GM04504 (cell line): ENCODE data around the gene TSPAN18.

Experiments used
- DNase-seq: peaks from one replicate; pipeline ENCODE4 v3.0.0-alpha.2; 2012; ENCODE audit warnings: low read depth

The TSPAN18 gene

GRCh38 chr11:44797051-44797450 lies 70.3 kb downstream of the TSPAN18 start:
- DNase-seq: no peak

GRCh38 chr11:44797886-44798606 lies 71.3 kb downstream of the TSPAN18 start:
- no peak for DNase-seq

DNA sequence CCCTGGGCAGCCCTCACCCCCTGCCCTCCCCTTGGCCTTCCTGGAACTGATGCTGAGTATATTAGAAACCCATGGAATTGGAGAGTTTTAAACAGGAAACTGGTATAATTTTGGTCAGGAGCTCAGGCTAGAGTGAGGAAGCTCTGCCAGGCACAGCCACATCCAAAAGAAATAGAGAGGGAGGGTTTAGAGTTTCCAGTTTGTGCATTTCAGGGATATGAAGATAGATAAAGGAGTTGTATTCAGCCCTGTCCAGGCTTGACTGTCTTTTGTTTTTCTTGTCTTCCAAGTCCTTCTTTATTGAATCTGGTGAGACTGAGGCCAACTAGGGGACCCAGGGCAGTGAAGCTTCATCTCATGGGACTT lies 71.8 kb downstream of the TSPAN18 start:
- no peak for DNase-seq

DNA sequence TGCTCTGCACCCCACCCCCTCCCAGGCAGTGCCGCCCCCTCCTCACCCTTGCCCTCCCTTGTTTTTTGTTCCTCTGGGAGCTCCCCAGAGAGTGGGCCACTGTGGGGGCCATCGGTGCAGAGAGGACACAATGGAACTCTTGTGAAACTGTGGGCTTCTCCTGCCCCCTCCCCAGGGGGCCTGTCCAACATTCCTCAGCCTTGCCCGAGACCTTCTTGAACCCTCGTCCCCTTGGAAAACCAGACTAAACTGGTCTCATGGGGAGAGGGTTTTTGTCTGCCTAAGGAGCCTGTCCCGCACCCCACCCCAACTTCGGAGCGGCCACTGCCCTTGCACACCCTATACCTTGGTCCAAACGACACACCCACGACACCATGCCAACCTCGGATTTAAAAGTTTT lies 72.2 kb downstream of the TSPAN18 start:
- no peak for DNase-seq

GRCh38 chr11:44802347-44802746 lies 75.6 kb downstream of the TSPAN18 start:
- DNase-seq: no peak

DNA sequence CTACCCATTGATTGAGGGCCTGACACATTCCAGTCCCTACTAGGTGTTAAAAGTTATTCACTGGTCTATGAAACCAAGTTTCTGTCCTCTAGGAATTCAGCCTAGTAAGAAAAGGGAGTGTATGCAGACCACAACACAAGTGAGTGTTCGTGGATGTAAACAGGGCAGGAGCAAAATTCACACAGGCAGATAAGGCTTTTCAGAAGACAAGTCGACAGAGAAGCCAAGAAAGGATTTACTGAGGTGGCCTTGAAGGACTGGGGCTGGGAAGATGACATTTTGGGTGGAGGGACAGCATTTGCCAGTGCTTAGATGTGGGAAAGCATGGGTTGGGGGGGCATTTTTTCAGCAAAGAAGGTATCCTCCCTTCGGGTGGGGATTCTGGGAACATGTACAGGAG lies 76.2 kb downstream of the TSPAN18 start:
- no peak for DNase-seq

GRCh38 chr11:44804449-44805437 lies 78.0 kb downstream of the TSPAN18 start:
- DNase-seq: no peak

GRCh38 chr11:44805596-44805995 lies 78.8 kb downstream of the TSPAN18 start:
- no peak for DNase-seq

DNA sequence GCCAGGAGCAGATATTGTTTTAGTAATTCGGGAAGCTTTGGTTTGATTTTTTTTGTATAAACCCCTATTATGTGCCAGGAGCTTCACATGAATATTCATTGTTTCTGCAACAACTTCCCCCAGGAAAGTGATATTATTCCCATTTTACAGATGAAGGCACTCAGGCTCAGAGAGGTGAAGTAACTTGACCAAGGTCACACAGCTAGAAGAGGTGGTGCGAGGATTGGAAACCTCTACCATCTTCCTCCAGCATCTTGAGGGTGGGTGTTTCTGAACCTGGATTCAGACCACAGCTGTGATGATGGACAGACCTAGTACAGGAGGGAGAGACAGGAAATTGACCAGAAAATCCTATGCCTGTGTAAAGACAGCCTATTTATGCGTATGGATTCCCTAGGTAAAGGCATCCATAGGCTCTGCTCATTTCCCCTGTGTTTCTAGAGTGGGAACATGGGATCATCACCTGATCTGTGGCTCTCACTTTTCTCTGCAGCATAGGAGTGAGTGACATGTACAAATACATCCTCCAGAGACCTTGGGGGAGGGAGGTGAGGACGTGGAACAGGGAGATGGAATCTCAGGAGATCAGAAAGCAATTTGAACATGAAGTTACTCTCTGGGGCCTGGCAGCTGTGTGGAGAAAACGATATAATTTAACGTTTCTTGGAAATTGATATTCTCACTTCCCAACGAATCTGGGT lies 81.4 kb downstream of the TSPAN18 start:
- DNase-seq: no peak

- no peak for DNase-seq
Observed at GRCh38 chr11:44809283-44809682, 82.5 kb downstream of the TSPAN18 start.

- DNase-seq: no peak
Observed at GRCh38 chr11:44811841-44812448, 85.2 kb downstream of the TSPAN18 start.

- no peak for DNase-seq
Observed at GRCh38 chr11:44812971-44813370, 86.2 kb downstream of the TSPAN18 start.

DNA sequence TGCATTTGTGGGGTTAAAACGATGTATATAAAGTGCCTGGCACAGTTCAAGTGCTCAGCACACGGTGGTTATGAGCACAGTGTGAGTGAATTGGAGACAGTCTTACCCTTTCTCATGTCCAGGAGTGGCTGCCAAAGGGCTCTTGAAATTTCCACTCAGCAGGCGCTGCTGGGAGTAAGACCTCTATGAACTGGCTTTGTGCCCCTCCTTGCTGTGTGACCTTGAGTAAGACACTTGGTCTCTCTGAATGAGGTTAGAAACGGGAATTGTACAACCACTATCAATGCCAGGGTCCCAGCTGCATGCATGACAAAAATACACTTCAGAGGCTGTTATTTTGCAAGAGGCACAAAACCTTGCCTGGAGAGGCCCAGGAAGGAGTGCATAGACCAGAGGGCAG lies 86.6 kb downstream of the TSPAN18 start:
- no peak for DNase-seq

DNA sequence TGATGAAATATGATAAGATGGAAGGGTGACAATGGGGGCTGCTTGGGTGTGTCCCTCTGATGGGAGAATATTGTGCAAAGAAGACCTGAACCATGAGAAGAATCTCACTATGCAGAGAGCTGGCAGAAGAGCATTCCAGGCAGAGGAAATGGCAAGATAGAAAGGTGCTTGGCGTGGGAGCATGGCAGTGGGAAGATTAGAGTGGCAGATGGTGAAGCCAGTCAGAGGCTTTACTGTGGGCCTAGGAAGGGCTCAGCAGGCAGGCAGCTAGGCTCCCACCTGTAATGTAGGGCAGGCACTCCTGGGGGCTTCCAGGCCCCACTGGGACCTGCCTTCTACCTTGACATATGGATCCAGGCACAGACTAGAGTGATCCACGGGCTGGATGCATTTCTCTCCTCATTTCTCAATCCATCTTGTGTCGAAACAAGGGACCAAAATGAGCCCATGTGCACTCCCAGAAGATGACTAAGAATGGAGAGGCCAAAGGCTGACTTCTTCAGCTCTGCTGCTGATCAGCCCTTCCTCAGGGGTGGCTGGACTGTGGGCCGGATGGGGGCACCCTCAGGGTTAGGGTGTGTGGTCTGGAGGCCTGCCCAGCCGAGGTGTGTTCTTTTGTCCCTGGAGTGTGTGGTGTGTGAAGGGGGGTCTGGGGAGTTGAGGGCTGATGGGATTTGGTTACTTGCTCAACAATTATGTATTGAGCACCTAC lies 88.3 kb downstream of the TSPAN18 start:
- peak; percentile 28 for DNase-seq

- no peak for DNase-seq
Observed at GRCh38 chr11:44815917-44816456, 89.2 kb downstream of the TSPAN18 start.

DNA sequence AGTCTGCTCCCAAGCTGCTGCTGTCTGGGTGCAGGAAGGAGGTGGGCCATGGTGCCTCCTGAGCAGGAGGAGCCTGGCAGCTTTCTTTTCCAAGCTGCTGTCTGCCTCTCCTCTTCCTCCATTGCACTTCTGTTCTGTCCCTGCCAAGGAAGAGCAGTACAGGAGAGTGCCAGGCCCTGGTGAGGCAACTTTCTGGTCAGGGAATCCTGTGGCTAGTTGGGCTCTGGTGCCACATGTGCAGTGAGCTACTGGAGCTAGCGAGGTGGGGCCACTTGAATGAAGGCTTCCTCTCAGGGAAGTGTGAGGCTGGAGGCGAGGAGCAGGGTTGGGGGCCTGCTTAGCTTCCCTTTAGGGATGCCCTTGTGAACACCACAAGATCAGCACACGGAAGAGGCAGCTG lies 90.0 kb downstream of the TSPAN18 start:
- DNase-seq: no peak

DNA sequence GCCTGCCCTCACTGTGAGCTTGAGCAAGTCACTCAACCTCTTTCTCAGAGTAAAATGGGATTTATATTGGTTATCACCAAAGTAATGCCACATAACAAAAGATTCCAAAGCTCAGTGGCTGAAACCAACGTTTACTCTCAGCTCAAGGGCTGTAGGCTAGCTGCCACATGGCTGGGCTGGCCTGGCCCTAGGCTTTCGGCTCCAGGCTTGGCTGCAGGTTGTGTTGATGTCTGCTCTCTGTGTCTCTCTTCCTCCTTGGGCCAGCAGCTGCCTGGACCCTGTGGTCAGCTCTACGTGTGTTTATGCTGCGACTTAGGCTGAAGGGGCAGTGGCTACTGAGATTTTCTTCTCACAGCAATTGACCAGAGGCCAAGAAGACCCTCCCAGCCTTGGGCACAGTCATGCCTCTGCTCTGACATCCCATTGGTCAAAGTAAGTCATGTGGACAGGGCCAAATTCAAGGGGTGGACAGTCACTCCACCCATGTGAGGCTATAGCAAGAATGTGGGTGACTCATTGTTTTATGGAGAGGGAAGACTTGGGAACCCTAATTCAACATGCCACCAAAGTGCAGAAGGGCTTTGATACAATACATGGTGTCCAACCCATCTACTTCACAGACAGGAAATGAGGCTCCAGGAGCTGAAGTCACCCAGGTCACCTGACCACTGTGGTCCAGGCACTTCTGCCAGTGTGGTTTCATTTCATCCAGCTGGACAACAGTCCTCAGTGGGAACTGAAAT lies 90.6 kb downstream of the TSPAN18 start:
- peak; percentile 57 for DNase-seq

DNA sequence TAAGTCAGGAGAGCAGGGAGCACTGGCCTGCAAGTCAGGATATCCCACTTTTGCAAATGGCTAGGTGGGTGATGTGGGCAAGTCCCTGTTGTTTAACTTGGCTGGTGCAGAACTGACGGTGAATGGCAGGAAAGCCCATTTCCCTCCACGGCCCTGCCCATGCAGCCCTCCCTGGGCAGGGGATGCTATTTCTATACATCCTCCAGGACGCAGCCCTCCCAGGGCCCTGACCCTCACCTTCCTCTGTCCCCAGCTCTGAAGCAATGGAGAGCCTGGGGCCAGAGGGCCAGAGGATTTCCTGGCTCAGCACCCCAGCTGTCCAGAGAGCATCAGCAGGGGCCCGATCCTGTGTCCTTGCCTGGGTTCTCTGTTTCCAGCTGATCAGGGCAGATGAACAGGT lies 91.3 kb downstream of the TSPAN18 start:
- DNase-seq: no peak

DNA sequence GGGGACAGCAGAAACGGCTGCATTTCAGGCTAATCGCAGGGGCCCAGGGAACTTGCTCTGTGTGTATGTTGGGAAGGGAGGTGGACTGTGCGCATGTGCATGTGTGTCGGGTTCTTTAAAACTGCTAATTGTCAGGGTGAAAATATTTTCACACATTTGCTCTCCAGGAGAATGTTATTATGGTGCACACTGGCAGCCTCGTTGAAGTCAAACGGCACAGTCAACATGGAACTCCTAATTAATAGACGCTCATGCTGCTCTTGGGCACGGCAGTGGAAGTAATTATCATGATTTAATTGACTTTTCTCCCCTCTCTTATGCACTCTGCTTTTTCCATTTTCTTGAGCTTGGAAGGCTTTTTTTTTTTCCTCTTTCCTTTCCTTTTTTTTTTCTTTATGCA lies 92.6 kb downstream of the TSPAN18 start:
- no peak for DNase-seq

- DNase-seq: no peak
Observed at GRCh38 chr11:44822369-44822768, 95.6 kb downstream of the TSPAN18 start.

GRCh38 chr11:44823006-44823405 lies 96.2 kb downstream of the TSPAN18 start:
- no peak for DNase-seq
